Left ventricle myocardium inferior (tissue), 1 donor: ENCODE data around the gene SIX6. TPM values are rescaled to one million over a fixed set of nuclear protein-coding genes. Genes with fewer than 3 reads are reported as not detected.
A peak's percentile ranks its signal among the peaks of the same experiment; 100 is the strongest.

Experiments used
- DNase-seq: peaks from one replicate; pipeline ENCODE4 v3.0.0-alpha.2; 2020
- H3K27ac ChIP-seq: fragments of 200-600 bp; replicated peaks from 2 replicates; pipeline ENCODE4 v1.8.0; 2021
- H3K27me3 ChIP-seq: fragments of 200-600 bp; 2 replicates; pipeline ENCODE4 v1.8.0; 2021; ENCODE audit warnings: low read depth
- H3K36me3 ChIP-seq: fragments of 200-600 bp; 2 replicates; pipeline ENCODE4 v1.8.0; 2021
- H3K4me1 ChIP-seq: fragments of 200-600 bp; 2 replicates; pipeline ENCODE4 v1.8.0; 2021
- H3K4me3 ChIP-seq: fragments of 200-600 bp; 2 replicates; pipeline ENCODE4 v1.8.0; 2021; ENCODE audit warnings: mild to moderate bottlenecking, moderate library complexity
- H3K9me3 ChIP-seq: fragments of 200-600 bp; replicated peaks from 2 replicates; pipeline ENCODE4 v1.8.0; 2021
- intact Hi-C: fragments of 100-400 bp; cut with micrococcal nuclease; formaldehyde crosslinking; loops from one replicate; pipeline ENCODE4 v1.11.0; 2022
- total RNA-seq: library from RNA; stranded (reverse); fragmentation: NEBNext Ultra II Directional; extraction: Animal tissue kit (Norgen Biotek cat#: 25700); gene quantifications from one replicate; pipeline ENCODE4 v1.2.1, GENCODE V29; 2021
- TF ChIP-seq, protein P1 (sequence below): fragments of 200-600 bp; IDR thresholded peaks from 2 replicates; pipeline ENCODE4 v1.8.0; 2021; ENCODE audit warnings: antibody characterized with exemption, mild to moderate bottlenecking, borderline replicate concordance
- donor health status: DM: no; HTN: yes; CAD: no; lungs with severe emphysema.

The SIX6 gene
- total RNA-seq, 1 donor from 2014 or later, result not detected

DNA sequence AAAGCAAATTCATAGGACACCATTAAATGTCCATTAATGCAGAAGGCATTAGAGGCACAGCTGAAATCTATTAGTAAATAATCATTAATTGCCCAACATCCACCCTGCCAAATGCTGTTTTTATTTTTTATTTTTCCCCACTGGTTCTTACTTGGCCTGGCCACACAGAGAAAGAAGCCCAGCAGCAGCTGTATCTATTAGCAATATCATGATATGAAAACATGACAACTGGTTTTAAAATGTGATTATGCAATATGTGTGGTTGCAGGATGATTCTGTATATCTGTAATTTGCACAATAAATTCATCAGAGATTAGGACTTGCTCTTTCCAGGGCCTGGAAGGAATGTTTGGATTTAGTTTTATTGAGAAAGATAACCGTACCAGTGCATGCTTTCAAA, 44.9 kb downstream of the SIX6 start:
- intact Hi-C loops, result no loop called here
- no peaks in the 10 kb centered on the region for H3K36me3 ChIP-seq
- no peak overlapping the region for H3K4me3 ChIP-seq

DNA sequence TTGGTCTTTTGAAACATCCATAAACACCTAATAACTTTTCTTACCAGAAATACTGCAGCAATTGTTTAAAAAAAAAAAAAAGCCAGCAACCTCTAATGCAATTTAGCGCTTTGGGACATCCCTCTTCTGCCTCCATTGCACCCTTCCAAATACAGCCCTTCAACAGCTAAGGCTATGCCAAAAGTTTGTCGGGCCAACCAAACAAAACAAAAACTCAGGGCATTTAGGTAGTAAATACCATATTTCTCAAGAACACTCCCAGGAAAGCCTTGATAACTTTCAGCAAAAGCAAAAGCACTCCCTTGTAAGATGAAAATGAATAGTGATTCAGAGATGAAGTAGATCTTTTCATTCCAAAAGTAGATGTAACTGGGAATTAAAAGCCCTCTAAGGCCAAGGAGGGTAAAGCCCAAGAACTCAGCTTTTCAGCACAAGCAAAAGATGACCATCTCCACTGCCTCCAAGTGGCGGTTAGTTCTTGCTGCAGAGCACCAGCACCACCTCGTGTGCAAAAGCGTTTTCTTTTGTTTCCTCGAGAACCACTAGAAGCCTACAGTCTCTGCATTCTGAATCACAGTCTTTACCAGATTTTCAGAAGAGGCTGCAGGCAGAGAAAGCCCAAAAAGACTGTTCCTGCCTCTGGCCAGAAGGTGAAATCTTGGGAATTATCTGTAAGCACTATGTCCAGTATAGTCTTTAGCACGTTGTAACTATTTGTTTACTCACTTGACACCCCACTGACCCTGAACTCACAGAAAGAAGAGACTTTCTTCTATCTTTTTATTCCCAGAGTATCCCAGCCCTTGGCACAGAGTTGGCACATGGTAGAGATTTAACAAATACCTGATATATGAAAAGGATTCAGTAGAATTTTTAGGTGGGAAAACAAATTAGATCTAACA, 53.1 kb downstream of the SIX6 start:
- intact Hi-C loops, result loop anchor here (5.0 kb wide), 1 partner anchor 210 kb away; no protein-coding TSS in a partner anchor
- TF ChIP-seq, protein P1, sequence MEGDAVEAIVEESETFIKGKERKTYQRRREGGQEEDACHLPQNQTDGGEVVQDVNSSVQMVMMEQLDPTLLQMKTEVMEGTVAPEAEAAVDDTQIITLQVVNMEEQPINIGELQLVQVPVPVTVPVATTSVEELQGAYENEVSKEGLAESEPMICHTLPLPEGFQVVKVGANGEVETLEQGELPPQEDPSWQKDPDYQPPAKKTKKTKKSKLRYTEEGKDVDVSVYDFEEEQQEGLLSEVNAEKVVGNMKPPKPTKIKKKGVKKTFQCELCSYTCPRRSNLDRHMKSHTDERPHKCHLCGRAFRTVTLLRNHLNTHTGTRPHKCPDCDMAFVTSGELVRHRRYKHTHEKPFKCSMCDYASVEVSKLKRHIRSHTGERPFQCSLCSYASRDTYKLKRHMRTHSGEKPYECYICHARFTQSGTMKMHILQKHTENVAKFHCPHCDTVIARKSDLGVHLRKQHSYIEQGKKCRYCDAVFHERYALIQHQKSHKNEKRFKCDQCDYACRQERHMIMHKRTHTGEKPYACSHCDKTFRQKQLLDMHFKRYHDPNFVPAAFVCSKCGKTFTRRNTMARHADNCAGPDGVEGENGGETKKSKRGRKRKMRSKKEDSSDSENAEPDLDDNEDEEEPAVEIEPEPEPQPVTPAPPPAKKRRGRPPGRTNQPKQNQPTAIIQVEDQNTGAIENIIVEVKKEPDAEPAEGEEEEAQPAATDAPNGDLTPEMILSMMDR, result peak; percentile 69
- no peak overlapping the region for H3K4me3 ChIP-seq
- H3K4me1 ChIP-seq, result no peaks in the 10 kb centered on the region
- no peak for DNase-seq
- H3K27ac ChIP-seq, result no peak overlapping the region
- peaks cover 7% of the 10 kb centered on the region for H3K27me3 ChIP-seq
- H3K36me3 ChIP-seq, result no peaks in the 10 kb centered on the region
- no peaks in the 10 kb centered on the region for H3K9me3 ChIP-seq

More for the DNA sequence above, 44.9 kb downstream of the SIX6 start:
- Histone ChIP-seq H3K27me3 (peaks cover 45% of the 10 kb centered on the region), H3K9me3 (peaks cover 4% of the 10 kb centered on the region), H3K4me1 (no peaks in the 10 kb centered on the region), H3K27ac (no peak overlapping the region)
- TF ChIP-seq, protein P1, result no peak
- DNase-seq, result no peak

Other genes with a start within 250 kb of the SIX6 start
- not detected for gene C14orf39, start 23.1 kb upstream of the SIX6 start, total RNA-seq
- not detected for gene SIX1, start 140.3 kb downstream of the SIX6 start, total RNA-seq
- gene SIX4, start 215.2 kb downstream of the SIX6 start, total RNA-seq, result 1.5 TPM
- gene MNAT1, start 225.6 kb downstream of the SIX6 start, total RNA-seq, result 28.5 TPM